K562 (cell line): ENCODE measurements around the gene SLC12A9. TPM values are rescaled to one million over a fixed set of nuclear protein-coding genes. Genes with fewer than 3 reads are reported as not detected.

Experiments used
- BCLAF1 ChIP-seq, 2 experiments: fragments of 450-650 bp in 1 of 2; IDR thresholded peaks; 2 replicates each; pipeline ENCODE4 v1.6.1; 2011 to 2017; ENCODE audit warnings: low read depth in 2 of 2, antibody characterized with exemption in 1 of 2, borderline replicate concordance in 1 of 2, low read length in 1 of 2, mild to moderate bottlenecking in 1 of 2, mixed read lengths in 1 of 2; ENCODE audit not compliant: control insufficient read depth in 1 of 2
- ELK3 ChIP-seq: fragments of 450-650 bp; formaldehyde crosslinking; IDR thresholded peaks from 2 replicates; pipeline ENCODE4 v1.4.0; 2020; ENCODE audit warnings: mild to moderate bottlenecking
- EP400 ChIP-seq: fragments of 450-650 bp; IDR thresholded peaks from 2 replicates; pipeline ENCODE4 v1.6.1; 2017; ENCODE audit warnings: antibody characterized with exemption, mild to moderate bottlenecking, moderate library complexity
- ETV5 ChIP-seq: sonication (generic); formaldehyde crosslinking; IDR thresholded peaks from 2 replicates; pipeline ENCODE4 v1.4.0; 2020; ENCODE audit warnings: low read depth, mild to moderate bottlenecking, missing genetic modification reagents
- FOXP1 ChIP-seq: sonication (generic); formaldehyde crosslinking; IDR thresholded peaks from 2 replicates; pipeline ENCODE4 v1.8.0; 2022; ENCODE audit warnings: mild to moderate bottlenecking, missing genetic modification reagents
- KDM2B ChIP-seq: fragments of 250-450 bp; sonication (Bioruptor Pico); IDR thresholded peaks from 2 replicates; pipeline ENCODE4 v1.8.0; 2021; ENCODE audit warnings: mild to moderate bottlenecking, moderate library complexity
- PRMT5 ChIP-seq: sonication (generic); formaldehyde crosslinking; IDR thresholded peaks from 2 replicates; pipeline ENCODE4 v1.5.0; 2020; ENCODE audit warnings: missing genetic modification reagents
- RNF2 ChIP-seq: sonication (generic); IDR thresholded peaks from 2 replicates; pipeline ENCODE4 v1.6.1; 2016
- SREBF1 ChIP-seq: fragments of 150-350 bp; IDR thresholded peaks from 2 replicates; pipeline ENCODE4 v1.6.1; 2014; ENCODE audit warnings: antibody characterized with exemption, low read depth, low read length, borderline replicate concordance
- SRSF9 ChIP-seq: fragments of 200-400 bp; formaldehyde crosslinking; IDR thresholded peaks from 2 replicates; pipeline ENCODE4 v1.6.1; 2017; ENCODE audit warnings: low read depth, low read length, borderline replicate concordance
- TFAM ChIP-seq: fragments of 250-450 bp; sonication (Bioruptor Pico); conservative IDR thresholded peaks from 2 replicates; pipeline ENCODE4 v1.5.0; 2021; ENCODE audit warnings: mild to moderate bottlenecking, moderate library complexity
- ZBTB7A ChIP-seq: IDR thresholded peaks from 2 replicates; pipeline ENCODE4 v1.6.1; 2011; ENCODE audit warnings: low read depth, mild to moderate bottlenecking, low read length, moderate library complexity, borderline replicate concordance; ENCODE audit not compliant: control insufficient read depth
- ZNF140 ChIP-seq: fragments of 250-450 bp; sonication (Bioruptor Pico); IDR thresholded peaks from 2 replicates; pipeline ENCODE4 v1.8.0; 2021; ENCODE audit warnings: moderate library complexity, mild to moderate bottlenecking, inconsistent platforms
- ZNF395 ChIP-seq: fragments of 200-800 bp; sonication (Bioruptor generic); IDR thresholded peaks from 2 replicates; pipeline ENCODE4 v1.6.1; 2017; ENCODE audit warnings: missing genetic modification characterization, missing compliant biosample characterization
- ZNF589 ChIP-seq: fragments of 200-800 bp; sonication (Bioruptor generic); IDR thresholded peaks from 2 replicates; pipeline ENCODE4 v1.6.1; 2016; ENCODE audit warnings: low read depth, missing genetic modification characterization, missing compliant biosample characterization
- polyA plus RNA-seq, 8 experiments: library from polyadenylated mRNA; depleted of rRNA in 4 of 8; stranded (reverse) in 5 of 8; unstranded in 3 of 8; fragments of >200 nt; fragmentation: Nextera tagmentation in 2 of 8; fragmentation: Illumina TruSeq in 1 of 8; extraction: Ambion mirVana in 2 of 8; extraction: Trizol in 1 of 8; gene quantifications; 2 replicates each; pipeline versions ENCODE4 v1.2.1 to v1.2.3, GENCODE V29; 2011 to 2014; ENCODE audit warnings: inconsistent platforms in 1 of 8, missing spikeins in 1 of 8
- total RNA-seq, 7 experiments: library from RNA; depleted of rRNA in 6 of 7; stranded (reverse); fragments of >200 nt in 6 of 7; fragmentation: Illumina TruSeq in 2 of 7; extraction: Trizol in 2 of 7; gene quantifications; 2 replicates each; pipeline versions ENCODE4 v1.2.1 to v1.2.3, GENCODE V29; 2011 to 2021; ENCODE audit warnings: low replicate concordance in 1 of 7
- TF ChIP-seq, protein P1 (sequence below): sonication (generic); formaldehyde crosslinking; IDR thresholded peaks from 2 replicates; pipeline ENCODE4 v1.8.0; 2022; ENCODE audit warnings: mild to moderate bottlenecking, missing genetic modification reagents, borderline replicate concordance
- TF ChIP-seq, protein P2 (sequence below): fragments of 450-650 bp; IDR thresholded peaks from 2 replicates; pipeline ENCODE4 v1.7.0; 2016; ENCODE audit warnings: borderline replicate concordance

Gene SLC12A9
- total and polyA plus RNA-seq, 9 of the 15 experiments (the other 6 are each of a cell fraction or from before 2014, with no cell fraction given), result 0.06 to 20.2 (median 10.7) TPM

GRCh38 chr7:100887516-100888290, 35.2 kb downstream of the SLC12A9 start (continued):
- TF ChIP-seq ZNF395 (CRISPR knock-in tag) (no peak), PRMT5 (no peak), EP400 (peak; percentile 67), ELK3 (no peak), TFAM (no peak), RNF2 (no peak), BCLAF1 (IDR thresholded peaks at IDR 0.05; ENCODE audit: borderline replicate concordance in 1 of 2, control insufficient read depth in 1 of 2, low read depth in 2 of 2, low read length in 1 of 2) (no peak), SREBF1 (no peak), FOXP1 (CRISPR knock-in tag) (no peak), ZNF140 (no peak), ZNF589 (CRISPR knock-in tag) (no peak), ZBTB7A (peak; percentile 54; the same call in 1 of the 2 replicates), SRSF9 (no peak), ETV5 (no peak), KDM2B (no peak)
- TF ChIP-seq, protein P1, sequence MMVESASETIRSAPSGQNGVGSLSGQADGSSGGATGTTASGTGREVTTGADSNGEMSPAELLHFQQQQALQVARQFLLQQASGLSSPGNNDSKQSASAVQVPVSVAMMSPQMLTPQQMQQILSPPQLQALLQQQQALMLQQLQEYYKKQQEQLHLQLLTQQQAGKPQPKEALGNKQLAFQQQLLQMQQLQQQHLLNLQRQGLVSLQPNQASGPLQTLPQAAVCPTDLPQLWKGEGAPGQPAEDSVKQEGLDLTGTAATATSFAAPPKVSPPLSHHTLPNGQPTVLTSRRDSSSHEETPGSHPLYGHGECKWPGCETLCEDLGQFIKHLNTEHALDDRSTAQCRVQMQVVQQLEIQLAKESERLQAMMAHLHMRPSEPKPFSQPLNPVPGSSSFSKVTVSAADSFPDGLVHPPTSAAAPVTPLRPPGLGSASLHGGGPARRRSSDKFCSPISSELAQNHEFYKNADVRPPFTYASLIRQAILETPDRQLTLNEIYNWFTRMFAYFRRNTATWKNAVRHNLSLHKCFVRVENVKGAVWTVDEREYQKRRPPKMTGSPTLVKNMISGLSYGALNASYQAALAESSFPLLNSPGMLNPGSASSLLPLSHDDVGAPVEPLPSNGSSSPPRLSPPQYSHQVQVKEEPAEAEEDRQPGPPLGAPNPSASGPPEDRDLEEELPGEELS (CRISPR knock-in tag), result no peak
- TF ChIP-seq, protein P2, sequence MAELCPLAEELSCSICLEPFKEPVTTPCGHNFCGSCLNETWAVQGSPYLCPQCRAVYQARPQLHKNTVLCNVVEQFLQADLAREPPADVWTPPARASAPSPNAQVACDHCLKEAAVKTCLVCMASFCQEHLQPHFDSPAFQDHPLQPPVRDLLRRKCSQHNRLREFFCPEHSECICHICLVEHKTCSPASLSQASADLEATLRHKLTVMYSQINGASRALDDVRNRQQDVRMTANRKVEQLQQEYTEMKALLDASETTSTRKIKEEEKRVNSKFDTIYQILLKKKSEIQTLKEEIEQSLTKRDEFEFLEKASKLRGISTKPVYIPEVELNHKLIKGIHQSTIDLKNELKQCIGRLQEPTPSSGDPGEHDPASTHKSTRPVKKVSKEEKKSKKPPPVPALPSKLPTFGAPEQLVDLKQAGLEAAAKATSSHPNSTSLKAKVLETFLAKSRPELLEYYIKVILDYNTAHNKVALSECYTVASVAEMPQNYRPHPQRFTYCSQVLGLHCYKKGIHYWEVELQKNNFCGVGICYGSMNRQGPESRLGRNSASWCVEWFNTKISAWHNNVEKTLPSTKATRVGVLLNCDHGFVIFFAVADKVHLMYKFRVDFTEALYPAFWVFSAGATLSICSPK, result no peak
